Suppressor macrophage (primary cell): ENCODE data around the gene TRAPPC11.

Experiments
- DNase-seq, 4 experiments: peaks; one replicate each; pipeline ENCODE4 v3.0.0-alpha.2; 2020 to 2022

TRAPPC11 gene

DNA sequence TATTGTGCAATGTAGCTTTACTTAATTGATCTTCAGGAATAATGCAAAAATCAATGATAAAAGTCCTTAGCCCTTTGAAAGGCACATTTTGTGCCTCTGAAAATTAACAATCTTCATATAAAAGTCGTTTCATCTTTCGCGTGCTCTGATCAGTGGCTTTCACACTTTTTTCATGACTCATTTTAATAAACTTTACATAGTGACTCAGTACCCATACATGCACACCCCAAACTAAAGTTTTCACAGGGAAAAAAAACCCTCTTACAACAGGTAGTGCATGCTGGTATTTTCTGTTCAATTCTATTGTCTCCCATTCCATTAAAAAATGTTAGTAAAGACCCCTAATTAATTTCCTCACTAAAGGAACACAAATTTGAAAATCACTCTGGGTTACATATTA is 21.6 kb upstream of the TRAPPC11 start:
- no peak for DNase-seq

GRCh38 chr4:183638436-183638835 is 20.7 kb upstream of the TRAPPC11 start:
- no peak for DNase-seq

DNA sequence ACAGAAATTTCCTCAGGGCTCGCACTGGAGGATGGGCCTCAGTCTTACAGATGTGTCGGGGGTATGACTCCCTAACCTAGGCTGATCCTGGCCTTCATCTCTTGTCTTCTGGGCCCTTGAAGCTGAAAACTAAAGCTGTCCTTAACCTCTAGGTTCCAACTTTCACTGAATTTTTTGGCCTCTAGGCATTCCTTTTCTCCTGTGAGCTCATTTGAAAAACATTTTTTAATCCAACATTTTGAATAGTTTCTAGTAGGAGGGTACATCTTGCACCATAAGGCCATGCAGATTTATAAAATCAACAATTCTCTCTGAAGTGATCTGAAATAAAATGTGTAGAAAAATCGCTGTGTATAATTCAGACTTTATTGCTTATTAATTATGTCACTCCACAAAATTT is 19.8 kb upstream of the TRAPPC11 start:
- DNase-seq = no peak

DNA sequence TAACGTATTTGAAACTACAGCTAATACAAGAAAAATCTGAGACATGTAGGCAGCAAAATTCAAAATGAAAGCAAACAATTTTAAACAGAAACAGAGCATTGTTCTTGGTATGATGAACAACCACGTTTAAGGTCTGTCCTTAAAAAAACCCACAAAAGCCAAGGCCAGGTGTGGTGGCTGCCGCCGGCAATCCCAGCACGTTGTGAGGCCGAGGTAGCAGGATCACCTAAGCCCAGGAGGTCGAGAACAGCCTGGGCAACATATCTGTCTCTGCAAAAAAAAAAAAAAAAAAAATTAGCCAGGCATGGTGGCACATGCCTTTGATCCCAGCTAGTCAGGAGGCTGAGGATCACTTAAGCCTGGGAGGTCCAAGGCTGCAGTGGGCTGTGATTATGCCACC is 13.8 kb upstream of the TRAPPC11 start:
- no peak for DNase-seq

GRCh38 chr4:183657564-183657963 is 1.5 kb upstream of the TRAPPC11 start:
- no peak for DNase-seq

- peak; percentile 15 to 53 (median 29) for DNase-seq
Observed at GRCh38 chr4:183658362-183659028, 598 bp upstream of the TRAPPC11 start.

- DNase-seq = peak in 2 of 4 experiments; percentile 2 to 10
Observed at GRCh38 chr4:183659872-183660242, 764 bp downstream of the TRAPPC11 start.

- DNase-seq = no peak
Observed at GRCh38 chr4:183666088-183666487, 7.0 kb downstream of the TRAPPC11 start.

GRCh38 chr4:183670251-183670650 is 11.2 kb downstream of the TRAPPC11 start:
- no peak for DNase-seq

DNA sequence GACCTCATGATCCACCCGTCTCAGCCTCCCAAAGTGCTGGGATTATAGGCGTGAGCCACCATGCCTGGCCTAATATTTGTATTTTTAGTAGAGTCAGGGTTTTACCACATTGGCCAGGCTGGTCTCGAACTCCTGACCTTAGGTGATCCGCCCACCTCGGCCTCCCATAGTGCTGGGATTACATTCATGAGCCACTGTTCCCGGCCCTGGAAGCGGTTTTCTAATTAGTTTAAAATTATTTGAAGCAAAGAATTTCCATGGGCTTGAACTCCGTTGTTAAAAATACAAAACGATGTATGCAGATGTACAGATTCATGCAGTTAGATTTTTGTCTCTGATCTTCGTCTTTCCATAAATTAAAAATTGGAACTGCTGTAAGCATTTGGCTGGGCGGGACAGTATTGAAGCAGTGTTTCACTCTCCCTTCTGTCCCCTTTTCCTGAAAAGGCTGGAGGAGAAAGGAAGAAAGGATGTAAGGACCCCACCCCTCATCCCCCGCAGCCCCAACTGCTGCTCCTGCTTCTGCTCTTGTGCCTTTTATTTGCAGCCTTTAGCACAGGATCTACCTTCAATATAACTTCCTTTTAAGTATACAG is 12.0 kb downstream of the TRAPPC11 start:
- no peak for DNase-seq

DNA sequence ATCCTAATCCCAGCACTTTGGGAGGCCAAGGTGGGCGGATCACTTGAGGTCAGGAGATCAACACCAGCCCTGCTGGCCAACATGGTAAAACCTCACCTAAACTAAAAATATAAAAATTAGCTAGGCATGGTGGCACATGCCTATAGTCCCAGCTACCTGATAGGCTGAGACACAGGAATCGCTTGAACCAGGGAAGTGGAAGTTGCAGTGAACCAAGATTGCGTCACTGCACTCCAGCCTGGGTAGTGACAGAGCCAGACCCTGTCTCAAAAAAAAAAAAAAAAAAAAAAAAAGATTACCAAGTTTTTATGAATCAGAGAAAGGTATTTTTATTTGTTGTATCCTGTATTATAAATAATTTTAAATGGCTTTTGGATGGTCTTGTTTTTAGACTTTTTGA is 15.1 kb downstream of the TRAPPC11 start:
- DNase-seq = peak in 3 of 4 experiments; percentile 42 to 47 (median 43)

GRCh38 chr4:183675625-183676024 is 16.5 kb downstream of the TRAPPC11 start:
- no peak for DNase-seq

- DNase-seq = no peak
Observed at GRCh38 chr4:183681119-183681518, 22.0 kb downstream of the TRAPPC11 start.

- no peak for DNase-seq
Observed at GRCh38 chr4:183686461-183686860, 27.4 kb downstream of the TRAPPC11 start.

DNA sequence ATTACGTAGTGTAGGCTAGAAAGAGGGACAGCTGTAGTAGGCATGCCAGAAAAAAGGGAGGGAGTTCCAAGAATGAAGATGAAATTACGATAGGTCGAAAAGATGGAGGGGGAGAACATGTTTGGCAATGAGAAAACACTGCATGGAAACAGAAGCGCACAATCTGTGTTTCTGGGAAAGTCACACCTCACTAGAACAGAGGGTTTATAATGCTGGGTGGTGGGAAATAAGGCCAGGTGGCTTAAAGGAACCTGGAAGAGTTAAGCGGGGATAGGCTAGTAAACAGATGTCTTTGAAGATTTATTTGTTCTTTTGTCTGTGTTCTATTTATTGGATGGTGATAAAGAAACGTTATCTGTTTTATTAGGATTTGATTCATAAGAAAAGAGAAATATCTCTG is 29.1 kb downstream of the TRAPPC11 start:
- no peak for DNase-seq

DNA sequence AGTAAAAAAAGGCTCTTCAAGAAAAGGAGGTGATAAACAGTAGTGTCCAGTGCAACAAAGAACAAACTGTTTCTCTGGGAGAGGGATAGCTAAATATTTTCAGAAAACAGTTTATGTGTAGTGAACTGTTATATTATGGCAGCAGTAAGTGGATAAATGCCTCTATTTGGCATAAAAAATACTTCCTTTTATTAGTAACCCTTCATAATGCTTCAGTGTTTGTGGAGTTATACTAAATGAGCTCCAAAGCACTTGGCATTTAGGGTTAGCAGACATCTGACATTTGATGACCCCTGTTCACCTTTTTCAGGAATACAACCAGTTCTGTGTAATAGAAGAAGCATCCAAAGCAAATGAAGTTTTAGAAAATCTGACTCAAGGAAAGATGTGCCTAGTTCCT is 31.9 kb downstream of the TRAPPC11 start:
- DNase-seq = no peak

DNA sequence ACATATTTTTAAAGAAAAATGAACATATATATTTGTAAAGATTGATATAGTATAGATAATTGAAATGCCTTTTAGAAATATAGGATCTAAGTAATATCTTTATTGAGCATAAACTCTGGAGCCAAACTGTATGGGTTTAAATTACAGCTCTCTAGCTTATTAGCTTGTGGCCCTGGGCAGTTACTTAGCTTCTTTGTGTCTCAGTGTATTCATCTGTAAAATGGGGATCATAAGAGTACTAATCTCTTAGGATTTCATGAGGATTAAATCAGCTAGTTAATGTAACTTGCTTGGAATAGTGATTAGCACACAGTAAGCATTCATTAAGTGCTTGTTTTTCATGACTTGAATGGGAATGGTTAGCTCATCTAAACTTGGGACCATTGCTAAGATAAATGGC is 32.8 kb downstream of the TRAPPC11 start:
- no peak for DNase-seq

- no peak for DNase-seq
Observed at GRCh38 chr4:183698909-183699308, 39.8 kb downstream of the TRAPPC11 start.

DNA sequence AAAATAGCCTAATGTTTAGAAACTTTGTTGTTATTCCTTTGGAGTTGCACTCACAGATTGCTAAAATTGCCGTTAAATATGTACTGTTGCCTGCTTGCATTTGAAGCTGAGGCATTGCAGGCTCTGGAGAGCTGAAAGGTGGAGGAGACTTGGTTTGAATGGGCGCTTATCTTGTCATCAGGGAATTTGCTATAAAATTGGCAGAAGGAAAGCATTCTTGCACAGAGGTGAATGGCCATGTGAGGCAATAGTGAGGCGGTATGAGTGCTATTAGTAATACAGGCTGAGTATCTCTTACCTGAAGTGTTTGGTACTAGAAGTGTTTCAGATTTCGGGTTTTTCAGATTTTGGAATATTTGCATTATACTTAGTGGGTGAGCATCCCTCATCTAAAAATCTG is 41.3 kb downstream of the TRAPPC11 start:
- DNase-seq = no peak

DNA sequence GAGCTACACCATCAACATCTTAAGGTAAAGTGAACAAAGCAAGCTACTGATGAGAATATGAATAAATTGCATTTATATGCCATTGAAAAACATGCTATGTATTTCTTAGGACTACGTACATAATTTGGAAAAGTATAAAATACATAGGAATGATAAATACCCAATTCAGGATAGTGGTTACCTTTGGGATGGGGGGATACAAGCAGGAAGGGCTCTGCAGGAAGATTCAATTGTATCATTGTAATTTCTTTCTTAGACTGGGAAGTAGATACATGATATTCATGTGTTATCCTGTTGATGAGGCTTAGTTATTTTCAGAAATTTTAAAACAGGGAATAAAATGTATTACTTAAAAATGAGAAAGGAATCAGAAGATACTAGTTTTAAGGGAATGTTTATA is 43.4 kb downstream of the TRAPPC11 start:
- no peak for DNase-seq

GRCh38 chr4:183714626-183715025 is 55.5 kb downstream of the TRAPPC11 start:
- DNase-seq = no peak

GRCh38 chr4:183716302-183716701 is 57.2 kb downstream of the TRAPPC11 start:
- DNase-seq = no peak

DNA sequence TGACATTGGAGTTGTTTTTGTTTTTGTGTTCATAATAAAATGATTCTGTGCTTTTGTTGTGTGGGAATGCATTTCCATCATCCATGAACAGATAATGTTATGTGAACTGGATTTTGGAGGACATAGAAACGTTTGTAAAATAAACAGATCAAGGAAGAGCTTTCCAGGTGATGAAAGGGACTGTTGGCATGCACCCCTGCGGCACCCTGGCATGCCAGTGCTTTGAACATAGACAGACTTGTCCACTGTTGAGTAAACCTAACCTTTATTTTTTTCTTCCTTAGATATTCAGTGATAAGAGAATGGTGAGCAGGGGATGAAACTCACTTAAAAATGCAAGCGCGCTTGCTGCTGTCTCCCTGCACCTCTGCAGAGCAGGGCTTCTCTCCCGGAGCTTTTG is 59.8 kb downstream of the TRAPPC11 start:
- DNase-seq = no peak

GRCh38 chr4:183721207-183722081 is 62.4 kb downstream of the TRAPPC11 start:
- DNase-seq = peak; percentile 60 to 82 (median 72)
